B cell (primary cell): ENCODE data around the gene KCNC3. TPM values are rescaled to one million over a fixed set of nuclear protein-coding genes. Genes with fewer than 3 reads are reported as not detected.

Experiments
- ATAC-seq: fragments of 200-7000 bp; cut with Tn5 transposase; one replicate; pipeline ENCODE4 v1.10.0; 2021; ENCODE audit warnings: low read depth, mild to moderate bottlenecking, moderate number of reproducible peaks, moderate library complexity
- CTCF ChIA-PET: fragments of 350-600 bp; sonication (Branson Sonifier 250); formaldehyde crosslinking; loops from one replicate; lab custom pipeline; 2021; ENCODE audit warnings: antibody characterized with exemption, inconsistent platforms; lab: Charles Lee
- POLR2A ChIA-PET: fragments of 350-600 bp; sonication (Branson Sonifier 250); formaldehyde crosslinking; loops from one replicate; lab custom pipeline; 2021; ENCODE audit warnings: antibody characterized with exemption; lab: Charles Lee
- DNase-seq: peaks from one replicate; pipeline ENCODE4 v3.0.0; 2013
- H2AFZ ChIP-seq: 2 replicates; pipeline ENCODE4 v1.6.1; 2012; ENCODE audit warnings: mild to moderate bottlenecking, low read depth, low read length; ENCODE audit not compliant: insufficient read depth, poor library complexity, severe bottlenecking
- H3K27ac ChIP-seq, 2 donors: 1 replicate in 1 of 2; 2 replicates in 1 of 2; pipeline ENCODE4 v1.5.1; 2012 to 2013; ENCODE audit warnings: low read length in 2 of 2, mild to moderate bottlenecking in 2 of 2, moderate library complexity in 1 of 2
- H3K27me3 ChIP-seq, 4 experiments: fragments of 200-600 bp in 1 of 4; sonication (generic) in 1 of 4; replicated peaks in 1 of 4; 1 replicate in 2 of 4; 2 replicates in 2 of 4; pipeline versions ENCODE4 v1.6.1 to v1.7.0; 2013 to 2016; ENCODE audit warnings: low read length in 3 of 4, mild to moderate bottlenecking in 2 of 4, mixed read lengths in 1 of 4, moderate library complexity in 1 of 4; ENCODE audit not compliant: insufficient read depth in 4 of 4, control insufficient read depth in 3 of 4; ENCODE audit errors: control extremely low read depth in 1 of 4
- H3K36me3 ChIP-seq, 2 experiments: replicated peaks in 1 of 2; 1 replicate in 1 of 2; 2 replicates in 1 of 2; pipeline versions ENCODE4 v1.6.1 to v1.7.1; 2013; ENCODE audit warnings: low read length in 1 of 2; ENCODE audit not compliant: insufficient read depth in 2 of 2, control insufficient read depth in 1 of 2; ENCODE audit errors: control extremely low read depth in 1 of 2, extremely low read depth in 1 of 2
- H3K4me1 ChIP-seq, 2 donors: fragments of 200-600 bp in 1 of 2; sonication (generic) in 1 of 2; 1 replicate in 1 of 2; 2 replicates in 1 of 2; pipeline versions ENCODE4 v1.5.1 to v1.6.1; 2013 to 2017; ENCODE audit warnings: low read length in 2 of 2; ENCODE audit not compliant: control insufficient read depth in 2 of 2, insufficient read depth in 2 of 2
- H3K4me2 ChIP-seq: replicated peaks from 2 replicates; pipeline ENCODE3; 2012; ENCODE audit warnings: mild to moderate bottlenecking, low read depth, low read length; ENCODE audit not compliant: poor library complexity, severe bottlenecking
- H3K4me3 ChIP-seq, 5 experiments: fragments of 200-600 bp in 1 of 5; sonication (generic) in 1 of 5; 1 replicate in 3 of 5; 2 replicates in 2 of 5; pipeline versions ENCODE4 v1.5.1 to v1.7.0; 2011 to 2016; ENCODE audit warnings: low read length in 4 of 5, mild to moderate bottlenecking in 4 of 5, low read depth in 2 of 5, control low read depth in 1 of 5, moderate library complexity in 1 of 5; ENCODE audit not compliant: insufficient read depth in 1 of 5; ENCODE audit errors: control extremely low read depth in 1 of 5, extremely low read depth in 1 of 5
- H3K79me2 ChIP-seq: fragments of 200-600 bp; sonication (generic); one replicate; pipeline ENCODE4 v1.6.0; 2016; ENCODE audit warnings: low read length; ENCODE audit not compliant: control insufficient read depth, insufficient read depth
- H3K9ac ChIP-seq: fragments of 200-600 bp; sonication (generic); 2 replicates; pipeline ENCODE4 v1.6.1; 2017; ENCODE audit warnings: mild to moderate bottlenecking, low read length, moderate library complexity
- H3K9me3 ChIP-seq, 3 donors: one replicate each; pipeline versions ENCODE4 v1.6.1 to v1.7.1; 2013; ENCODE audit warnings: low read length in 2 of 3; ENCODE audit not compliant: control insufficient read depth in 2 of 3, insufficient read depth in 1 of 3; ENCODE audit errors: control extremely low read depth in 1 of 3
- H4K20me1 ChIP-seq: 2 replicates; pipeline ENCODE4 v1.6.0; 2012; ENCODE audit warnings: mild to moderate bottlenecking, low read length; ENCODE audit not compliant: insufficient read depth, control insufficient read depth, poor library complexity, severe bottlenecking
- H3K27ac Mint-ChIP-seq: one replicate; pipeline ENCODE4 v1.8.0; 2021; ENCODE audit warnings: mixed read lengths
- H3K27me3 Mint-ChIP-seq: one replicate; pipeline ENCODE4 v1.8.0; 2021; ENCODE audit warnings: mixed read lengths
- H3K4me1 Mint-ChIP-seq: one replicate; pipeline ENCODE4 v1.8.0; 2021; ENCODE audit warnings: mixed read lengths
- H3K4me3 Mint-ChIP-seq: one replicate; pipeline ENCODE4 v1.8.0; 2021; ENCODE audit warnings: mixed read lengths
- H3K9me3 Mint-ChIP-seq: one replicate; pipeline ENCODE4 v1.8.0; 2022; ENCODE audit warnings: mixed read lengths; ENCODE audit not compliant: insufficient read depth
- EZH2 ChIP-seq: IDR thresholded peaks from 2 replicates; pipeline ENCODE4 v1.6.1; 2012; ENCODE audit warnings: borderline replicate concordance, low read depth, mild to moderate bottlenecking, moderate library complexity, low read length; ENCODE audit not compliant: insufficient read depth, poor library complexity, severe bottlenecking
- WGBS: methylation state at CpG from one replicate; pipeline ENCODE4 v1.1.5; 2013; ENCODE audit warnings: missing lambda C conversion rate; ENCODE audit not compliant: insufficient coverage; 5-methylcytosine and 5-hydroxymethylcytosine counted together
- intact Hi-C: fragments of 100-400 bp; cut with micrococcal nuclease; formaldehyde crosslinking; loops from one replicate; pipeline ENCODE4 v1.10.0; 2022
- polyA plus RNA-seq: library from polyadenylated mRNA; depleted of rRNA; stranded (reverse); fragments of >200 nt; gene quantifications from 2 replicates; pipeline ENCODE4 v1.2.3, GENCODE V29; 2012
- total RNA-seq, 2 donors: library from RNA; stranded (reverse); fragments of 120-200 nt in 1 of 2; gene quantifications; 1 replicate in 1 of 2; 2 replicates in 1 of 2; pipeline versions ENCODE4 v1.2.3 to v1.2.4, GENCODE V29; 2013 to 2022
- TF ChIP-seq, protein P1 (sequence below): fragments of 200-600 bp; IDR thresholded peaks from one replicate; pipeline ENCODE4 v1.8.0; 2022; ENCODE audit warnings: antibody characterized with exemption, mild to moderate bottlenecking

KCNC3 gene
- total and polyA plus RNA-seq, 2 donors (not counting 1 experiment from before 2014, with no cell fraction given), result 12.3 to 23.0 TPM

DNA sequence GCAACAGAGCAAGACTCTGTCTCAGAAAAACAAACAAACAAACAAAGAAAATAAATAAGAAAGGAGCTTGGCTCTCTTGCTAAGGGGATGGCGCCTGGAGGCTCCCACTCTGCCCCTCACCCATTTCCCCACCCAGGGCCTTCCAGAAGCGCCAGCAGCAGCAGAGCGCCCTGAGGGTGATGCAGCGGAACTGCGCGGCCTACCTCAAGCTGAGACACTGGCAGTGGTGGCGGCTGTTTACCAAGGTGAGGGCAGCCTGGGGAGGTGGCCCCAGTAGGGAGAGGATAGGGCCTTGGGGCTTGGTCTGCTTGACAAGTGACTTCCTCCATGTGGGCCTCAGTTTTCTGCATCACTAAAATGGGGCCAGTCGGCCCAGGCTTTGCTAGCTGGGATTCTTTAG, 66.0 kb downstream of the KCNC3 start:
- Mint-ChIP-seq H3K4me1 (no peaks in the 10 kb centered on the region), H3K9me3 (no peaks in the 10 kb centered on the region), H3K4me3 (no peak overlapping the region), H3K27ac (no peak overlapping the region), H3K27me3 (peaks cover 14% of the 10 kb centered on the region)
- Histone ChIP-seq H3K4me1 (no peaks in the 10 kb centered on the region), H3K4me2 (no peak overlapping the region), H3K4me3 (no peak overlapping the region), H4K20me1 (no peaks in the 10 kb centered on the region), H3K36me3 (no peaks in the 10 kb centered on the region), H3K9me3 (peaks cover 0 to 21% (median 0%) of the 10 kb centered on the region in 3 donors), H3K27me3 (peaks cover 0 to 6% (median 0%) of the 10 kb centered on the region in 4 experiments), H3K9ac (no peak overlapping the region), H3K27ac (no peak overlapping the region), H3K79me2 (no peaks in the 10 kb centered on the region), H2AFZ (no peak overlapping the region)
- ChIA-PET POLR2A (no interaction called here), CTCF (interaction anchor here (1.2 kb wide), 1 partner anchor 9 kb away, joined by 3 read pairs; no protein-coding TSS in a partner anchor)
- no peak for ATAC-seq
- WGBS, result 89% methylated on average over 8 of the region's 8 CpGs
- intact Hi-C loops, result no loop called here
- DNase-seq, result no peak
- TF ChIP-seq EZH2, result no peak
- TF ChIP-seq, protein P1, sequence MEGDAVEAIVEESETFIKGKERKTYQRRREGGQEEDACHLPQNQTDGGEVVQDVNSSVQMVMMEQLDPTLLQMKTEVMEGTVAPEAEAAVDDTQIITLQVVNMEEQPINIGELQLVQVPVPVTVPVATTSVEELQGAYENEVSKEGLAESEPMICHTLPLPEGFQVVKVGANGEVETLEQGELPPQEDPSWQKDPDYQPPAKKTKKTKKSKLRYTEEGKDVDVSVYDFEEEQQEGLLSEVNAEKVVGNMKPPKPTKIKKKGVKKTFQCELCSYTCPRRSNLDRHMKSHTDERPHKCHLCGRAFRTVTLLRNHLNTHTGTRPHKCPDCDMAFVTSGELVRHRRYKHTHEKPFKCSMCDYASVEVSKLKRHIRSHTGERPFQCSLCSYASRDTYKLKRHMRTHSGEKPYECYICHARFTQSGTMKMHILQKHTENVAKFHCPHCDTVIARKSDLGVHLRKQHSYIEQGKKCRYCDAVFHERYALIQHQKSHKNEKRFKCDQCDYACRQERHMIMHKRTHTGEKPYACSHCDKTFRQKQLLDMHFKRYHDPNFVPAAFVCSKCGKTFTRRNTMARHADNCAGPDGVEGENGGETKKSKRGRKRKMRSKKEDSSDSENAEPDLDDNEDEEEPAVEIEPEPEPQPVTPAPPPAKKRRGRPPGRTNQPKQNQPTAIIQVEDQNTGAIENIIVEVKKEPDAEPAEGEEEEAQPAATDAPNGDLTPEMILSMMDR, result no peak

Other genes starting within 250 kb of the KCNC3 start
- not detected in 2 replicates for gene IZUMO2, start 166.1 kb downstream of the KCNC3 start, total RNA-seq
- not detected in 2 replicates for gene IZUMO2, start 166.1 kb downstream of the KCNC3 start, polyA plus RNA-seq
- gene MYH14, start 125.8 kb downstream of the KCNC3 start, total RNA-seq, result not detected in 2 replicates
- not detected in 2 replicates for gene MYH14, start 125.8 kb downstream of the KCNC3 start, polyA plus RNA-seq
- 3.5 and 4.7 TPM in 2 replicates for gene NAPSA, start 36.3 kb upstream of the KCNC3 start, total RNA-seq
- 3.7 and 4.0 TPM in 2 replicates for gene NAPSA, start 36.3 kb upstream of the KCNC3 start, polyA plus RNA-seq
- gene NR1H2, start 47.1 kb upstream of the KCNC3 start, total RNA-seq, result 116 and 118 TPM in 2 replicates
- 164 and 359 TPM in 2 replicates for gene NR1H2, start 47.1 kb upstream of the KCNC3 start, polyA plus RNA-seq
- 43.6 and 52.4 TPM in 2 replicates for gene POLD1, start 55.0 kb upstream of the KCNC3 start, total RNA-seq
- gene POLD1, start 55.0 kb upstream of the KCNC3 start, polyA plus RNA-seq, result 62.3 and 65.2 TPM in 2 replicates
- 205 and 211 TPM in 2 replicates for gene SPIB, start 89.6 kb upstream of the KCNC3 start, total RNA-seq
- 114 and 183 TPM in 2 replicates for gene SPIB, start 89.6 kb upstream of the KCNC3 start, polyA plus RNA-seq
- 1.1 and 1.3 TPM in 2 replicates for gene MYBPC2, start 103.5 kb upstream of the KCNC3 start, total RNA-seq
- gene MYBPC2, start 103.5 kb upstream of the KCNC3 start, polyA plus RNA-seq, result 1.7 and 2.2 TPM in 2 replicates
- gene EMC10, start 147.1 kb upstream of the KCNC3 start, total RNA-seq, result 81.1 and 88.1 TPM in 2 replicates
- 51.1 and 54.4 TPM in 2 replicates for gene EMC10, start 147.1 kb upstream of the KCNC3 start, polyA plus RNA-seq
- 0.34 and 0.58 TPM in 2 replicates for gene GARIN5A, start 147.5 kb upstream of the KCNC3 start, total RNA-seq
- gene GARIN5A, start 147.5 kb upstream of the KCNC3 start, polyA plus RNA-seq, result 0.22 and 0.37 TPM in 2 replicates
- 32.8 TPM in 2 replicates for gene JOSD2, start 181.8 kb upstream of the KCNC3 start, total RNA-seq
- 23.9 and 25.0 TPM in 2 replicates for gene JOSD2, start 181.8 kb upstream of the KCNC3 start, polyA plus RNA-seq
- not detected in 2 replicates for gene ASPDH, start 184.5 kb upstream of the KCNC3 start, total RNA-seq
- gene ASPDH, start 184.5 kb upstream of the KCNC3 start, polyA plus RNA-seq, result not detected in 2 replicates
- gene LRRC4B, start 239.1 kb upstream of the KCNC3 start, total RNA-seq, result not detected in 2 replicates
- 0.03 TPM in 1 of 2 replicates, not detected in the other for gene LRRC4B, start 239.1 kb upstream of the KCNC3 start, polyA plus RNA-seq